Parathyroid adenoma (tissue), 2 donors: ENCODE data around the gene TMEM14C.

Source experiments
- H2AFZ ChIP-seq: fragments of 300-600 bp; sonication (generic); one replicate; pipeline ENCODE4 v1.7.0; 2017; ENCODE audit warnings: antibody characterized with exemption, mild to moderate bottlenecking
- H3K27ac ChIP-seq: fragments of 300-600 bp; sonication (generic); one replicate; pipeline ENCODE4 v1.7.0; 2017
- H3K27me3 ChIP-seq: fragments of 300-600 bp; sonication (generic); one replicate; pipeline ENCODE4 v1.7.0; 2017; ENCODE audit warnings: low read length; ENCODE audit not compliant: control insufficient read depth, insufficient read depth
- H3K36me3 ChIP-seq: fragments of 300-600 bp; sonication (generic); one replicate; pipeline ENCODE4 v1.7.0; 2017; ENCODE audit warnings: low read length; ENCODE audit not compliant: control insufficient read depth, insufficient read depth
- H3K4me1 ChIP-seq: fragments of 300-600 bp; sonication (generic); one replicate; pipeline ENCODE4 v1.7.0; 2017; ENCODE audit warnings: control low read depth
- H3K4me2 ChIP-seq: fragments of 300-600 bp; sonication (generic); one replicate; pipeline ENCODE4 v1.7.0; 2017; ENCODE audit warnings: low read length
- H3K4me3 ChIP-seq: fragments of 300-600 bp; sonication (generic); one replicate; pipeline ENCODE4 v1.7.0; 2017; ENCODE audit warnings: low read depth, low read length
- H3K79me2 ChIP-seq: fragments of 300-600 bp; sonication (generic); one replicate; pipeline ENCODE4 v1.7.0; 2017; ENCODE audit warnings: control low read depth
- H3K9ac ChIP-seq: fragments of 300-600 bp; sonication (generic); one replicate; pipeline ENCODE4 v1.7.0; 2017; ENCODE audit warnings: mild to moderate bottlenecking
- H3K9me3 ChIP-seq: fragments of 300-600 bp; sonication (generic); one replicate; pipeline ENCODE4 v1.7.0; 2017; ENCODE audit warnings: low read length; ENCODE audit not compliant: control insufficient read depth
- CTCF ChIP-seq: fragments of 300-600 bp; sonication (generic); IDR thresholded peaks from one replicate; pipeline ENCODE4 v1.7.0; 2017; ENCODE audit warnings: antibody characterized with exemption, mild to moderate bottlenecking
- donor health status: primary hyperparathyroidism.

The TMEM14C gene

GRCh38 chr6:10725044-10725443 is 2.2 kb downstream of the TMEM14C start:
- peaks cover 10% of the 10 kb centered on the region for H3K4me1 ChIP-seq
- peaks cover 5% of the 10 kb centered on the region for H3K79me2 ChIP-seq
- H3K9me3 ChIP-seq: no peaks in the 10 kb centered on the region
- no peak overlapping the region for H3K9ac ChIP-seq
- no peak overlapping the region for H2AFZ ChIP-seq
- H3K36me3 ChIP-seq: no peaks in the 10 kb centered on the region
- TF ChIP-seq CTCF: no peak
- no peak overlapping the region for H3K4me3 ChIP-seq
- H3K27me3 ChIP-seq: no peaks in the 10 kb centered on the region
- no peak overlapping the region for H3K4me2 ChIP-seq
- no peak overlapping the region for H3K27ac ChIP-seq

GRCh38 chr6:10725716-10726115 is 2.8 kb downstream of the TMEM14C start:
- Histone ChIP-seq H2AFZ (no peak overlapping the region), H3K4me3 (no peak overlapping the region), H3K27me3 (no peaks in the 10 kb centered on the region), H3K9ac (no peak overlapping the region), H3K79me2 (peaks cover 5% of the 10 kb centered on the region), H3K36me3 (no peaks in the 10 kb centered on the region), H3K4me2 (no peak overlapping the region), H3K9me3 (no peaks in the 10 kb centered on the region), H3K4me1 (peaks cover 17% of the 10 kb centered on the region), H3K27ac (no peak overlapping the region)
- TF ChIP-seq CTCF: no peak

GRCh38 chr6:10730254-10730653 is 7.4 kb downstream of the TMEM14C start:
- peak overlapping the region; percentile 41 for H3K4me2 ChIP-seq
- H3K27me3 ChIP-seq: no peaks in the 10 kb centered on the region
- no peaks in the 10 kb centered on the region for H3K36me3 ChIP-seq
- no peak overlapping the region for H3K9ac ChIP-seq
- H3K9me3 ChIP-seq: no peaks in the 10 kb centered on the region
- no peaks in the 10 kb centered on the region for H3K79me2 ChIP-seq
- H2AFZ ChIP-seq: no peak overlapping the region
- peak overlapping the region; percentile 14 for H3K4me3 ChIP-seq
- peaks cover 20% of the 10 kb centered on the region for H3K4me1 ChIP-seq
- no peak for TF ChIP-seq CTCF
- peak overlapping the region; percentile 60 for H3K27ac ChIP-seq

- Histone ChIP-seq H3K79me2 (no peaks in the 10 kb centered on the region), H3K4me1 (peaks cover 20% of the 10 kb centered on the region), H3K27me3 (no peaks in the 10 kb centered on the region), H3K9me3 (no peaks in the 10 kb centered on the region), H3K4me2 (no peak overlapping the region), H3K27ac (peak overlapping the region; percentile 59), H3K9ac (no peak overlapping the region), H2AFZ (peak overlapping the region; percentile 59), H3K4me3 (no peak overlapping the region), H3K36me3 (no peaks in the 10 kb centered on the region)
- TF ChIP-seq CTCF: no peak
These were observed 10.4 kb downstream of the TMEM14C start for GRCh38 chr6:10733151-10733715.

- H3K4me2 ChIP-seq: no peak overlapping the region
- H3K79me2 ChIP-seq: no peaks in the 10 kb centered on the region
- H3K4me3 ChIP-seq: no peak overlapping the region
- H2AFZ ChIP-seq: peak overlapping the region; percentile 59
- TF ChIP-seq CTCF: no peak
- H3K4me1 ChIP-seq: peaks cover 20% of the 10 kb centered on the region
- H3K9me3 ChIP-seq: no peaks in the 10 kb centered on the region
- no peak overlapping the region for H3K9ac ChIP-seq
- H3K27me3 ChIP-seq: no peaks in the 10 kb centered on the region
- H3K27ac ChIP-seq: peak overlapping the region; percentile 59
- no peaks in the 10 kb centered on the region for H3K36me3 ChIP-seq
These were observed 11.0 kb downstream of the TMEM14C start for GRCh38 chr6:10733863-10734262.
